GM08714 (cell line): Measurements from ENCODE around the gene PPP4C.

Source experiments
- H3K4me3 ChIP-seq: fragments of 200-500 bp; sonication (Bioruptor generic); 2 replicates; pipeline ENCODE4 v1.5.1; 2014; ENCODE audit warnings: mild to moderate bottlenecking, low read length, inconsistent platforms
- ZNF274 ChIP-seq: IDR thresholded peaks from 2 replicates; pipeline ENCODE4 v1.6.1; 2012; ENCODE audit warnings: mild to moderate bottlenecking, low read depth, low read length

The PPP4C gene

DNA sequence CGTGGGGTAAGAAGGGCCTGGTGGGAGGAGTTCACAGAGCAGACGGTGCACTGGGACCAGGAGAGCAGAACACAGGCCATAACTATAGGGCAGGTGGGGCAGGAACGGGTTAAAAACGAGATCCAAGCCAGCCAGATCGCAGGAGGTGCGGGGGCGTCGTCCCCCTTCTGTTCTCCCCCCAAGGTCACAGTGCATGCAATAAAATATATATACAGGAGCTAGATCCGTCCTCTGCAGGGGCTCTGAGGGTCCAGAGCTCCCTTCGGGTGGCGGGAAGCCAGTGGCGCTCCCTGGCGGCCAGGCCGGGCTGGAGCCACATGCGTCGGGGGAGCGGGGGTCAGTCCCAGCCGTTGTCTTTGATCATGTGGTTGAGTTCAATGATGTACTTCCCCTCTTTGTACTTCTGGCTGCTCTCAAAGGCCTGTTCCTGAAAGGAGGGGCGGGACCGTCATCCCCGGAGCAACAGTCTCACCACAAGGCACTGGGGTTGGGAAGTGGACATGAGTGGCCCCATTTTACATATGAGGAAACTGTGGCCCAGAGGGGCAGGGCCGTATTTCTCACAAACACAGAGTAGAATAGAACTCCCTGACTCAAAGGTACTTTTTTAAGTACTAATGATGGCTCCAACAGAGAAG is 16.7 kb downstream of the PPP4C start:
- no peak for TF ChIP-seq ZNF274
- peak overlapping the region; percentile 65; the same call in 1 of the 2 replicates for H3K4me3 ChIP-seq

DNA sequence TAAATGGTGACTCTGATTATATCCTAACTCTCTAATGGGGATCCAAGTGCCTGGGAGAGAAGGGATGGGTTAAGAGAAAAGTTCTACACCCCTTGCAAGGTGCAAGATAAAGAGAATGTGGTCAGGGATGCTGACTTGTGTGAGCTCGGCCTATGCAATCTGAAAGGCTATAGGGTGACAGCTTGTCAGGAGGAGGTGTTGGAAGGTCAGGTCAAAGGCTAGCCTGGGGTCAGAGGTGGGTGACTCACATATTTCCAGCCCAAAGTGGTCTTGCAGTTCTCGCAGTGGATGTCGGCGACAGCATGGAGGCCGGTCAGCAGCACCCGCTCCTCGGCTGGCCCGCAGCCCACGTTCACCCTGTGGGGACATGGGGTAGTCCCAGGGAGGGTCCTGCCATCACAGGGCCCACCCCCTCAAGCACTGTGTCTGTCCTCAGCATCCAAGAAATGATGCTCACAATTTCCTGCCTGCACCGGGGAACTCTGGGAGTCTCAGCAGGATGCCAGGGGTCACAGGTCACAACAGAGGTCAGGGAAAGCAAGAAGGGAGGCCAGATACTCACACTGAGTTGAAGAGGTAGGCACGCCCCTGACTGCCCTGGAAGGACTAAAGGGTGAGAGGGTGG is 18.9 kb downstream of the PPP4C start:
- no peak overlapping the region; the same call in 1 of the 2 replicates for H3K4me3 ChIP-seq
- TF ChIP-seq ZNF274 = no peak

DNA sequence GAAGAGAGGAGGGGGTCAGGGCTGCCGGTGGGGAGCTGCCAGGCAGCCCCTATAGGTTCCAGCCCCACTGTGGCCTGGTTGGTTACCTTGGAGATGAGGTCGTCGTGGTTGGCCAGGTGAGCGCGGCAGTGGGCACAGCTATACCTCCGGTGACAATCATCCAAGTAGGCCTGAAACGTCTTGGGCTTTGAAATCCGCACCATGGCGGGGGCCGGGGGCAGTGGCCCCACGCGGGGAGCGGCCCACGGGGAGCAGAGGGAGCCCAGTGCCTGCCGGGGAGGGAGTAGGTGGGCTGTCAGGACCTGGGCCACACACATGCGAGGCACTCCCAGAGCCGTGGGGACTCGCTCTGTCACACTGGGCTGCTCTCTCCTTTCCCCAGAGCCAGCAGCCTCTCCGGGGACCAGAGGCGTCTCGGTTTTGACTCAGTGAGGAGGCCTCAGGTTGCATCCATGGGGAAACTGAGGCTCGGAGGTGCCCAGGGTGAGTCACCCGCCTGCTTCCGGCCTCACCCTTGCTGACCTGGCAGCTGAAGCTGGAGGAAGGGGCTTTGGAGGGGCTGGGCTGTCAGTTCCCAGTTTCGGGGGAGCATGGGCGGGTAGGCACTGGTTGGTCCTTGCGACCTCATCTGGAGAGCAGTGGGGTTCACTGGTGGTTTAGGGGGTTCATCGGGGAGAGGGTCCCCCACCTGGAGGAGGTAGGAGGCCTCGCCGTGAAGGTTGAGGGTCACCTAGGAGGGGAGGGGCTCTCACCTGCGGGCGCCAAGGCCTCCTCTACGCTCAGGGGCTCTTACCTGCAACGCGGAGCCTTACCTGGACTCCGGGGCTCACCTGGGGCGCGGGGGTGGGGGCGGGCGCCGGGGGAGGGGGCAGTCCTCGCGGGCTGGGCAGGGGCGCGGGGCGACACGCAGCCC is 19.6 kb downstream of the PPP4C start:
- TF ChIP-seq ZNF274 = no peak
- peak overlapping the region; percentile 55; the same call in 1 of the 2 replicates for H3K4me3 ChIP-seq

DNA sequence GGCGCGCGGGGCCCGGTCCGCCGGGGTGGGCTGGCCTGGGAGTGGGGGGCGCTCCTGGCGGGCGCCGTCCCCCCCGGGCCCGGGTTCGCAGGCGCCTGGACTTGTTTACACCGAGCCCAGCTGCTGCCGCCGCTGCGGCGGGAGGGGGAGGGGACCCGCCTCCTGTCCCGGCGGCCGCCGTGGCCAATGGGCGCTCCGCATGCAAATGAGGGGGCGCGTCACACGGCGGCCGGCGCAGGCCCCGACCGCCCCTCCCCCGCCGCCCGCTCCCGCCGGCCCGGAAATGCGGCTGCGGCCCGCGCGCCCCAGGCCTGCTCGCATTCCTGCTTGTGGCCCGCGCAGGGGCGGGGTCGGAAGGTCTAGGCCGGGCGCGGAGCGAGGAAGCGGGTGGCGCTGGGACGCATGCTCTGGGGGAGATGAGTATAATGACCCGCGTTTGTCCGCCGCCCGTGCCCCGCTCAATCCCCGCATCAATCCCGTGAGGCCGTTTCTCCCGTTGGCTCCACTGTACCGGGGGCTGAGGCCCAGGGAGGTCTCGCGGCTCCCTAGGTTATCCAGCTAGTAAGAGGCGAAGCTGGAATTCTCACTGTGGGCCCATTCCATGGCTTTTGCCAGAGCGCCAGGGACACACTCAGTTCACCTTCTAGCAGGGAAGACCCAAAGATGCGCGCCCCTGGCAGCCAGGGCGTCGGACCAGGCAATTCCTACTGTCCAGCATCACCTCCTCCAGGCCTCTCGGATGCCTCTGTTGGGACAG is 20.5 kb downstream of the PPP4C start, which contains the start of gene YPEL3:
Gene YPEL3 (minus strand): TSS at position 109 of the 757 bp plus-strand sequence. CDS start 731 bp downstream, outside the sequence.
- no peak for TF ChIP-seq ZNF274
- peak within 1 kb of the TSS; percentile 55; the same call in 1 of the 2 replicates for H3K4me3 ChIP-seq

DNA sequence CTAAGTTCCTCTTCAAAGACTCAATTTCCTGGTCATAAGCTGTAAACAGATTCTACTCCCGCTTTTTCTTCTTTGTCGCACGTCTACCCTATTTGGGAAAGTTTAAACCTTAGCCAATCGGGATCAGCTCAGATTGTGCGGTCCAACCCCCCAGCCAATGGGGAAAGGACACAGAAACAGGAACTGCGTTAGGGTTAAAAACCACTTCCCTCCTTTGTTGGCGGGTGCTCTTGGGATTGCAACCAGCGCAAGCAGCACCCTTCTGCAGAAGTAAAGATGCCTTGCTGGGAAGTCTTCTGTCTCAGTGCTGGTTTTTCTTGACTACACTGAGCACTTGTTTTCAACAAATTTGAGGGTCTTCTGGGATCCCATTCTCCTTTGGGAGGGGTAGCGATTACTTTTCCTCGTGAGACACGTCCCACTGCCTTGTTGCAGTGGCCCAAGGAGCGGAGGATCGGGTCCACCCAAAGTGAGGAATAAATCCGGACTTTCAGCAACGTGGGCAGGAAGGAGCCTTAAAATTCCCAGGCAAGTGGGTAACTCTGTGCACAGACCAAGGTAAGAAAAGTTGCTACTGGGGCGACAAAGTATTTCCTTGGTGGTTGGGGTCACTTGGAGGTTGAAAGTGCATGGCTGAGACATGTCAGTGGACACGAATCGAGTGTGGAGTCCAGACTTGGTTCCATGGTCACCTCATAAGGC is 21.2 kb downstream of the PPP4C start:
- H3K4me3 ChIP-seq = no peak overlapping the region; the same call in 1 of the 2 replicates
- no peak for TF ChIP-seq ZNF274

- no peak for TF ChIP-seq ZNF274
- no peak overlapping the region for H3K4me3 ChIP-seq
Measured at GRCh38 chr16:30104090-30104489, 28.3 kb downstream of the PPP4C start.

- H3K4me3 ChIP-seq = no peak overlapping the region
- no peak for TF ChIP-seq ZNF274
Measured at GRCh38 chr16:30104492-30104891, 28.7 kb downstream of the PPP4C start.

GRCh38 chr16:30108059-30108850 is 32.5 kb downstream of the PPP4C start:
- TF ChIP-seq ZNF274 = no peak
- H3K4me3 ChIP-seq = no peak overlapping the region

GRCh38 chr16:30110661-30111060 is 34.9 kb downstream of the PPP4C start:
- no peak for TF ChIP-seq ZNF274
- no peak overlapping the region for H3K4me3 ChIP-seq

DNA sequence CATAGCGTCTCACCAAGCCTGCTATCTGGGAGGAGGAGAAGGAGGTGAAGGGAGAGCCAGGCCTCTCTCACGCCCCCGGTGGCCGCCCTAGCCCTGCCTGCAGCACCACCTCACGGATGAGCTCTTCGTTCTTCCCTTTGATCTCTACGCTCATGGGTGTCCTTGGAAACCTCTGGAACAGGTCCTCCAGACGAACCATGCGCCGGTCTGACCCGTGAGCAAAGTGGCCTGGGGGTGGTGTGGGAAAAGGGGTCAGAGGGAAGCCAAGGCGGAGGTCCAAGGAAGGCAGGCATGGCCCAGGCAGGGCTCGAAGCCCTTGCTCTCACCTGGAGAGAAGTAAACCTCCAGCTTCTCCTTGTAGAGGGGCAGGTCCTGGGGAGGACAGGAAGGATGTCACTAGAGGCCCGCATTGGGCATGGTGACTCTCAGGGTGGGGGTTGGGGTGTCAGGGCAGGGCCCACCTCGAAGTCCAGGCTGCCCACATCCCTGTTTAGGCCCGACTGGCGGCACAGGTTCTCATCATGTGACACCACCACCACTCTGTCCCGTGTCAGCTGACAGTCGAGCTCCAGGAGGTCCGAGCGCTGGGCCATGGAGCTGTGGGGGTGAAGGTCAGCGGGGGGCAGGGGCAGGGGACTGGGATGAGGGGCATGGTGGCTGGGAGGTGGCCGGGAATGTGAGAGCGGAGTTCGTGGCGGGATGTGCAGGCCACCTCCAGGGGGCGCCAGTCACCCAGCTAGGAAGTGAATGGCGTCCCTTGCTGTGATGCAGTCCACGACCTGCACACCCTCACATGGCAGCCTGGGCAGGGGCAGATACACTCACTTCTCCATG is 36.6 kb downstream of the PPP4C start:
- TF ChIP-seq ZNF274 = no peak
- no peak overlapping the region for H3K4me3 ChIP-seq

- TF ChIP-seq ZNF274 = no peak
- no peak within 1 kb of the TSS for H3K4me3 ChIP-seq
Measured at GRCh38 chr16:30113031-30113710, 37.4 kb downstream of the PPP4C start, which contains the start of gene GDPD3. GDPD3 (minus strand) TSS chr16:30113537; CDS start chr16:30113478, 59 bp downstream.
